CD4-positive, alpha-beta memory T cell (primary cell): Measurements from ENCODE around the gene CCNY. TPM values are rescaled to one million over a fixed set of nuclear protein-coding genes. Genes with fewer than 3 reads are reported as not detected.

Experiments
- CTCF ChIA-PET: fragments of 350-600 bp; sonication (Branson Sonifier 250); formaldehyde crosslinking; loops from one replicate; lab custom pipeline; 2021; ENCODE audit warnings: inconsistent platforms; ENCODE audit not compliant: partially characterized antibody; lab: Charles Lee
- POLR2A ChIA-PET: fragments of 350-600 bp; sonication (Branson Sonifier 250); formaldehyde crosslinking; loops from one replicate; lab custom pipeline; 2021; ENCODE audit not compliant: partially characterized antibody; lab: Charles Lee
- DNase-seq, 5 donors: peaks; one replicate each; pipeline versions ENCODE4 v3.0.0 to v3.0.0-alpha.2; 2020 to 2022; ENCODE audit warnings: mixed read lengths in 1 of 5
- H3K27ac ChIP-seq: one replicate; pipeline ENCODE4 v1.7.0; 2013; ENCODE audit warnings: low read depth, low read length
- H3K27me3 ChIP-seq: 2 replicates; pipeline ENCODE4 v1.7.0; 2013; ENCODE audit warnings: mild to moderate bottlenecking, low read length, moderate library complexity; ENCODE audit not compliant: insufficient read depth
- H3K36me3 ChIP-seq: 2 replicates; pipeline ENCODE4 v1.7.0; 2013; ENCODE audit warnings: mild to moderate bottlenecking, low read length, moderate library complexity; ENCODE audit not compliant: insufficient read depth
- H3K4me1 ChIP-seq: 2 replicates; pipeline ENCODE4 v1.7.0; 2013; ENCODE audit warnings: mild to moderate bottlenecking, low read length, moderate library complexity; ENCODE audit not compliant: insufficient read depth
- H3K4me3 ChIP-seq, 2 donors: one replicate each; pipeline ENCODE4 v1.7.0; 2013; ENCODE audit warnings: low read length in 2 of 2, mild to moderate bottlenecking in 1 of 2
- H3K9me3 ChIP-seq, 2 donors: one replicate each; pipeline ENCODE4 v1.7.0; 2013; ENCODE audit warnings: low read length in 2 of 2, control low read depth in 1 of 2; ENCODE audit not compliant: control insufficient read depth in 1 of 2
- H3K27ac Mint-ChIP-seq, 7 donors: one replicate each; pipeline ENCODE4 v1.8.0; 2020 to 2021; ENCODE audit warnings: mixed read lengths in 7 of 7, mild to moderate bottlenecking in 6 of 7, inconsistent platforms in 3 of 7, moderate library complexity in 3 of 7
- H3K27me3 Mint-ChIP-seq, 2 donors: one replicate each; pipeline ENCODE4 v1.8.0; 2020 to 2021; ENCODE audit warnings: mixed read lengths in 2 of 2
- H3K36me3 Mint-ChIP-seq, 2 donors: one replicate each; pipeline ENCODE4 v1.8.0; 2020 to 2021; ENCODE audit warnings: mixed read lengths in 2 of 2, inconsistent platforms in 1 of 2, mild to moderate bottlenecking in 1 of 2
- H3K4me1 Mint-ChIP-seq, 4 donors: one replicate each; pipeline ENCODE4 v1.8.0; 2020 to 2021; ENCODE audit warnings: mixed read lengths in 4 of 4, mild to moderate bottlenecking in 1 of 4
- H3K4me3 Mint-ChIP-seq, 8 donors: one replicate each; pipeline ENCODE4 v1.8.0; 2020 to 2021; ENCODE audit warnings: mixed read lengths in 8 of 8, mild to moderate bottlenecking in 7 of 8, moderate library complexity in 6 of 8, inconsistent platforms in 3 of 8
- H3K9me3 Mint-ChIP-seq, 8 donors: one replicate each; pipeline ENCODE4 v1.8.0; 2020 to 2021; ENCODE audit warnings: mixed read lengths in 8 of 8, mild to moderate bottlenecking in 5 of 8, inconsistent platforms in 3 of 8, moderate library complexity in 1 of 8
- intact Hi-C: fragments of 100-400 bp; cut with micrococcal nuclease; formaldehyde crosslinking; loops from one replicate; pipeline ENCODE4 v1.15.1; 2023
- polyA plus RNA-seq, 2 donors: library from polyadenylated mRNA; unstranded; fragments of 300-500 nt; fragmentation: Illumina TruSeq; gene quantifications; one replicate each; pipeline ENCODE4 v1.2.3, GENCODE V29; 2021
- total RNA-seq, 2 experiments: library from RNA; stranded (reverse); gene quantifications; one replicate each; pipeline ENCODE4 v1.2.3, GENCODE V29; 2021

CCNY gene
- total and polyA plus RNA-seq, 4 experiments from 2014 or later, result 5.6 to 66.7 (median 41.5) TPM

DNA sequence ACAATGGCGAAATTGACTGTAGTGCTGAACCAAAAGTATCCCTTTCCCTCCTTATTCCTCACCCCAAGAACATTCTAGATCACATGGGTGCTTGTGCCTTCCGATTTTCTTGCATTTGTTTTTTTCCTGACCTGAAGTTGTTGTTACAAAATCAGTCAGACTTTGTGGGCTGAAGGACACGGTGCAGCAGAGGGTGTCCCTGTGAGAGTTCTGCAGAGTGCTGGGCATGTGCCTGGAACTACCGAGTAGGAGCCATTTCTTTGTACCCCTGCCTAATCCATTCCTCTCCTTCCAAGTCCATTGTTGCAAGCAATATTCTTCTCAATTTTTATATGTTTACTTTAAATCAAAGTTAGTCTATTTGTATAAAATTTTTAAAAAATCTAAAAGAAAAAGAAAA is 233.5 kb downstream of the CCNY start:
- Histone ChIP-seq H3K27me3 (no peaks in the 10 kb centered on the region), H3K4me3 (no peak overlapping the region), H3K4me1 (no peaks in the 10 kb centered on the region), H3K27ac (no peak overlapping the region), H3K9me3 (no peaks in the 10 kb centered on the region), H3K36me3 (peaks cover 24% of the 10 kb centered on the region)
- ChIA-PET CTCF (no interaction called here), POLR2A (no interaction called here)
- DNase-seq, result no peak
- Mint-ChIP-seq H3K9me3 (peaks cover 0 to 7% (median 0%) of the 10 kb centered on the region in 8 donors), H3K27ac (no peak overlapping the region), H3K36me3 (peaks cover 64% of the 10 kb centered on the region in 2 donors), H3K27me3 (no peaks in the 10 kb centered on the region), H3K4me3 (no peak overlapping the region), H3K4me1 (peaks cover 0 to 2% (median under 1%) of the 10 kb centered on the region in 4 donors)
- intact Hi-C loops, result no loop called here

DNA sequence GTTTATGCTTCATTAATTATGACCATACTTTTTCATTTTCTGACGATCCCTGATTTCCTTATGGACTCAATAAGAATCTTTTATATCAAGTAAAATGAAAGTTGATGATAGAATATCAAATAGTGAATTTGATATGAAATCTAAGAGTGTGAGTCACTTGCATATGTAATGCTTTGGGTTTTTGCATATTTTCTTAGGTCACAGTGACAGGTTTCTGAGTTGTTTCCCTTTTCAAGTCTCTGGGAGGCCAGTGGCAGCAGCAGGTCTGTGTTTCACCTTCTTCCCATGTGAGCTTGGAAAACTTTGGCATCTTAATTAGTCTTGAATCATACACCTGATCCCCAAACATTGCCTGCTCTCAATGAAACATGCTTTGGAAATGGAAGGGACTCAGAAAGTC is 234.1 kb downstream of the CCNY start:
- H3K36me3 Mint-ChIP-seq, result peaks cover 64 to 68% of the 10 kb centered on the region in 2 donors
- Histone ChIP-seq H3K27me3 (no peaks in the 10 kb centered on the region), H3K4me1 (no peaks in the 10 kb centered on the region), H3K9me3 (no peaks in the 10 kb centered on the region), H3K4me3 (no peak overlapping the region), H3K36me3 (peaks cover 24% of the 10 kb centered on the region), H3K27ac (no peak overlapping the region)
- H3K27ac Mint-ChIP-seq, result no peak overlapping the region
- ChIA-PET CTCF (no interaction called here), POLR2A (no interaction called here)
- intact Hi-C loops, result no loop called here
- H3K9me3 Mint-ChIP-seq, result peaks cover 0 to 7% (median 0%) of the 10 kb centered on the region in 8 donors
- no peaks in the 10 kb centered on the region for H3K27me3 Mint-ChIP-seq
- no peak for DNase-seq
- no peak overlapping the region for H3K4me3 Mint-ChIP-seq
- H3K4me1 Mint-ChIP-seq, result peaks cover 0 to 2% (median under 1%) of the 10 kb centered on the region in 4 donors

DNA sequence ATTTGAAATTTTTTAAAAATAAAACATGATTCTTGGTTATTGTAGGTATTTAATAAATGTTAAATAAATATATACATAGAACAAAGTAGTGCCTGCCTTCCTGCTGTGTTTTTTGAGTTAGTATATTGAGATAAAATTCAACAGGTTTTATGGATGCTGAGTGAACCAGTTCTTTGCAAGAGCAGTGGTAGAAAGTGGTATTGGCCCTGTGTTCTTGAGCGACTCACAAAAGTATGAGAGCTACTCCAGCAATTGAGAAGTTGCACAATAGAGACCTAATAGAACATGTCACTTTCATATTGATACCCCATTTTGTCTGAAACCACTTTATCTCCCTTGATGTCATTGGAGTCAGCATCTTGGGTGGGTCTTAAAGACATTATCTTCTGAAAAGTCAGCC is 236.3 kb downstream of the CCNY start:
- Mint-ChIP-seq H3K9me3 (peaks cover 0 to 7% (median 0%) of the 10 kb centered on the region in 8 donors), H3K36me3 (peaks cover 52 to 63% of the 10 kb centered on the region in 2 donors), H3K4me3 (no peak overlapping the region), H3K4me1 (peaks cover 0 to 2% (median under 1%) of the 10 kb centered on the region in 4 donors), H3K27me3 (no peaks in the 10 kb centered on the region), H3K27ac (peak overlapping the region in 1 of 7 donors; percentile 78)
- no peak for DNase-seq
- intact Hi-C loops, result no loop called here
- Histone ChIP-seq H3K4me1 (no peaks in the 10 kb centered on the region), H3K27ac (no peak overlapping the region), H3K36me3 (peaks cover 16% of the 10 kb centered on the region), H3K4me3 (no peak overlapping the region), H3K27me3 (no peaks in the 10 kb centered on the region), H3K9me3 (no peaks in the 10 kb centered on the region)
- ChIA-PET CTCF (interaction anchor here (0.7 to 2.2 kb wide), 2 partner anchors 10 to 19 kb away, joined by 3 to 6 read pairs; no protein-coding TSS in a partner anchor), POLR2A (no interaction called here)

DNA sequence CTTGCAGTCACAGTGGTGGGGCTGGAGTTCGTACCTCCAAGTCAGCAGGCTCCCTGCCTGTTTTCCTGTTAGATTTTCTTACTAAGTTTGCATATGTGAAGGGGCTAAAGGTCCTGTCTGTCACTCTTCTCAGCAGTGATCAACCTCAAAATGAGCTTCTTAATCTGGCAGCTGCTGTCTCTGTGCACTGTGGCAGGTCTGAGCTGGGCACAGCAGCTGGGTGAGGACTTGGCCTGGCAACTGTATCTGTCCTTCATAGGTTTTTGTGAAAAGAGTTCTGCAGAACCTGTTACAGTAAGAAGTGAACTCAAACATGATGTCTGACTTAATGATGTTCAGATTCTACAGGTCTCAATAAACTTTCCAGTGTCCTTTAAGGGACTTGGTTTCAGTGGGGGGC is 237.5 kb downstream of the CCNY start:
- no peaks in the 10 kb centered on the region for H3K4me1 ChIP-seq
- Mint-ChIP-seq H3K36me3 (peaks cover 41 to 56% of the 10 kb centered on the region in 2 donors), H3K9me3 (peaks cover 0 to 7% (median 0%) of the 10 kb centered on the region in 8 donors), H3K27me3 (no peaks in the 10 kb centered on the region), H3K4me1 (peaks cover 0 to 2% (median under 1%) of the 10 kb centered on the region in 4 donors), H3K27ac (peak overlapping the region in 1 of 7 donors; percentile 8), H3K4me3 (no peak overlapping the region)
- ChIA-PET POLR2A (no interaction called here), CTCF (interaction anchor here (1.4 kb wide), 1 partner anchor 11 kb away, joined by 4 read pairs; no protein-coding TSS in a partner anchor)
- intact Hi-C loops, result no loop called here
- no peak overlapping the region for H3K27ac ChIP-seq
- no peak overlapping the region for H3K4me3 ChIP-seq
- no peaks in the 10 kb centered on the region for H3K9me3 ChIP-seq
- no peak for DNase-seq
- no peaks in the 10 kb centered on the region for H3K27me3 ChIP-seq
- peaks cover 11% of the 10 kb centered on the region for H3K36me3 ChIP-seq

DNA sequence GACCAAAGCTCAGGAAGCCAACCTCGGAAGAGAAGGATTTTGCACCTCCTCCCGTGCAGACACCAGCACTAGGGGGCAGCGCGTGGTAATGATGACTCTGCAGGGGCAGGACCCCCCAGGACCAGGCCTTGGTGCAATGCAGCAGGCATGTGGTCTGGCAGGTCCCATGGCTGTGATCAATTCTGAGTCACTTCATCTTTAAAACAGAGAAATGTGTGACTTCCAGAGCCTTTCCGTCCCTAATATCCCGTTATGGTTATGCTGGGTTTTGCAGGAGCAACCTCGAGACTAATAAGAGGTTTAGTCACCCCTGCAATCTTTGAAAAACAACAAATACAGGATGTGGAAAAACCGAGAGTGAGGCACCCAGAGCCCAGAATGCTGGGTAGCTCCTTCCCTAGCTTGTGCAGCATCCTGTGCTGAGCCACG is 238.6 kb downstream of the CCNY start:
- H3K9me3 Mint-ChIP-seq, result peaks cover 0 to 7% (median 0%) of the 10 kb centered on the region in 8 donors
- H3K4me3 Mint-ChIP-seq, result no peak overlapping the region
- H3K27ac Mint-ChIP-seq, result peak overlapping the region in 1 of 7 donors; percentile 6
- ChIA-PET POLR2A (no interaction called here), CTCF (interaction anchor here (1.4 kb wide), 1 partner anchor 12 kb away, joined by 4 read pairs; no protein-coding TSS in a partner anchor)
- no peak overlapping the region for H3K27ac ChIP-seq
- H3K27me3 Mint-ChIP-seq, result no peaks in the 10 kb centered on the region
- H3K9me3 ChIP-seq, result no peaks in the 10 kb centered on the region
- no peaks in the 10 kb centered on the region for H3K4me1 ChIP-seq
- DNase-seq, result no peak
- H3K4me3 ChIP-seq, result no peak overlapping the region
- H3K27me3 ChIP-seq, result no peaks in the 10 kb centered on the region
- H3K4me1 Mint-ChIP-seq, result peaks cover 0 to 2% (median 0%) of the 10 kb centered on the region in 4 donors
- intact Hi-C loops, result no loop called here
- peaks cover 32 to 45% of the 10 kb centered on the region in 2 donors for H3K36me3 Mint-ChIP-seq
- no peaks in the 10 kb centered on the region for H3K36me3 ChIP-seq

DNA sequence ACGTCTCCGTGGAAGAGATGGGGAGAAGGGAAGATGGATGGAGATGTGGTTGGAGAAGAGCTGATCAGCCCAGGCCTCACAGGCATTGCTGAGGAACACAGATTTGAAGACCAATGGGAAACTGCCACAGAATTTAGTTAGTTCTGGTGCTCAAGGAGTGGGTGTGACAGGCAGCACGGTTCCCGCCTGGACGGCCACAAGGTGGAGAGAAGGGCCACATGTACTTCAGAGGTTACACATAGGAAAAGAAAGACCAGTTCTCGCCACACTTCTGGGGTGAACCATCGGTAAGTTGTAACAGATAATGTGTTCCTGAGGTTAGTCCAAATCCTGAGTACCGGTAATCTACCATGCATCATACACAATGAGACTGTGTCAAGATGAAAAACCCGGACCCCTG is 239.3 kb downstream of the CCNY start:
- no peak overlapping the region for H3K4me3 ChIP-seq
- Mint-ChIP-seq H3K27me3 (no peaks in the 10 kb centered on the region), H3K4me3 (no peak overlapping the region), H3K36me3 (peaks cover 30 to 44% of the 10 kb centered on the region in 2 donors), H3K9me3 (peaks cover 0 to 7% (median 0%) of the 10 kb centered on the region in 8 donors), H3K27ac (peak overlapping the region in 1 of 7 donors; percentile 3), H3K4me1 (peaks cover 0 to 2% (median 0%) of the 10 kb centered on the region in 4 donors)
- intact Hi-C loops, result no loop called here
- H3K36me3 ChIP-seq, result no peaks in the 10 kb centered on the region
- H3K27me3 ChIP-seq, result no peaks in the 10 kb centered on the region
- H3K27ac ChIP-seq, result no peak overlapping the region
- H3K9me3 ChIP-seq, result no peaks in the 10 kb centered on the region
- CTCF ChIA-PET, result no interaction called here
- POLR2A ChIA-PET, result no interaction called here
- DNase-seq, result no peak
- H3K4me1 ChIP-seq, result no peaks in the 10 kb centered on the region

DNA sequence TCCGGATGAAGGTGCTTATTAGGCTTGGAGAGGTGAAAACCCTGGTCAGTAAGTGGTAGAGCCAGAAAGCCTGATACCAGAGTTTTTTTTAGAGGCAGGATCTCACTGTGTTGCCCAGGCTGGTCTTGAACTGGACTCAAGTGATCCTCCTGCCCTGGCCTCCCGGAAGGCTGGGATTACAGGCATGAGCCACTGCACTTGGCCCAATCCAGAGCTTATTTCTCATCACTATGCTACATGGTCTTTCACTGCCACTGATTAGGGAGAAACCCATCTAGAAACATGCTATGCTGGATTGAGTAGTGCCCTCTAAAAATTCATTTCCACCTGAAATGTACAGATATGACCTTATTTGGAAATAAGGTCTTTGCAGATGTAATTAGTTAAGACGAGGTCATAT is 240.4 kb downstream of the CCNY start:
- intact Hi-C loops, result no loop called here
- H3K4me3 Mint-ChIP-seq, result no peak overlapping the region
- H3K36me3 ChIP-seq, result no peaks in the 10 kb centered on the region
- ChIA-PET CTCF (interaction anchor here (1.1 to 1.4 kb wide), 2 partner anchors 14 to 21 kb away, joined by 3 to 4 read pairs; no protein-coding TSS in a partner anchor), POLR2A (no interaction called here)
- peaks cover 0 to 2% (median 0%) of the 10 kb centered on the region in 4 donors for H3K4me1 Mint-ChIP-seq
- H3K36me3 Mint-ChIP-seq, result peaks cover 21 to 33% of the 10 kb centered on the region in 2 donors
- no peak overlapping the region for H3K27ac ChIP-seq
- no peak overlapping the region for H3K27ac Mint-ChIP-seq
- no peaks in the 10 kb centered on the region for H3K27me3 ChIP-seq
- no peaks in the 10 kb centered on the region for H3K4me1 ChIP-seq
- H3K4me3 ChIP-seq, result no peak overlapping the region
- no peaks in the 10 kb centered on the region for H3K27me3 Mint-ChIP-seq
- no peak for DNase-seq
- H3K9me3 ChIP-seq, result no peaks in the 10 kb centered on the region
- peaks cover 0 to 7% (median 0%) of the 10 kb centered on the region in 8 donors for H3K9me3 Mint-ChIP-seq
